ENCODE measurements around the gene PLAAT2. TPM values are rescaled to one million over a fixed set of nuclear protein-coding genes. Genes with fewer than 3 reads are reported as not detected.

The PLAAT2 gene
- total and polyA plus RNA-seq, 10 of the 15 experiments (the other 5 are each of a cell fraction or from before 2014, with no cell fraction given), result 4.6 to 25.9 (median 8.6) TPM

- no peak for TF ChIP-seq NKRF (conservative IDR thresholded peaks at IDR 0.05)
- TF ChIP-seq HSF1 (IDR thresholded peaks at IDR 0.05; ENCODE audit: low read depth, low read length), result no peak
- TF ChIP-seq YBX1 (IDR thresholded peaks at IDR 0.05), result no peak
- no peak for TF ChIP-seq TARDBP (IDR thresholded peaks at IDR 0.05; ENCODE audit: borderline replicate concordance)
- peak; percentile 74 for TF ChIP-seq RUNX3 (IDR thresholded peaks at IDR 0.05; ENCODE audit: low read length)
- TF ChIP-seq MYC (IDR thresholded peaks at IDR 0.05; ENCODE audit: insufficient read depth, insufficient read length, insufficient replicate concordance, low read length, severe bottlenecking), result no peak
- peak in 1 of 2 experiments; percentile 32; a peak in 2 of 4 replicates for TF ChIP-seq EP300 (IDR thresholded peaks at IDR 0.05; ENCODE audit: borderline replicate concordance in 1 of 2, control insufficient read depth in 1 of 2, low read depth in 2 of 2, low read length in 2 of 2)
- peak; percentile 36; the same call in 1 of the 2 replicates for TF ChIP-seq DPF2 (IDR thresholded peaks at IDR 0.05)
- peak; percentile 35; the same call in 1 of the 2 replicates for TF ChIP-seq MXI1 (IDR thresholded peaks at IDR 0.05; ENCODE audit: low read depth, low read length)
- TF ChIP-seq ZBTB33 (IDR thresholded peaks at IDR 0.05), result no peak
- TF ChIP-seq IRF4 (IDR thresholded peaks at IDR 0.05; ENCODE audit: low read depth, low read length), result peak; percentile 26; the same call in 1 of the 2 replicates
- TF ChIP-seq KLF5 (IDR thresholded peaks at IDR 0.05; ENCODE audit: partially characterized antibody), result no peak
- TF ChIP-seq NR2F1 (conservative IDR thresholded peaks at IDR 0.05), result peak; percentile 28; the same call in 1 of the 2 replicates
- TF ChIP-seq EED (IDR thresholded peaks at IDR 0.05; ENCODE audit: low read depth), result peak; percentile 44; the same call in 1 of the 2 replicates
- TF ChIP-seq ZNF687 (IDR thresholded peaks at IDR 0.05), result peak; percentile 99
- no peak for TF ChIP-seq GATAD2B (conservative IDR thresholded peaks at IDR 0.05; ENCODE audit: low read depth)
- 0 out of 2 replicates have a peak, but pooled peaks have one; percentile 32 for TF ChIP-seq ZBED1 (IDR thresholded peaks at IDR 0.05; ENCODE audit: borderline replicate concordance)
- peak; percentile 58; the same call in 1 of the 2 replicates for TF ChIP-seq NBN (IDR thresholded peaks at IDR 0.05)
- TF ChIP-seq MAX (IDR thresholded peaks at IDR 0.05; ENCODE audit: low read depth, low read length), result no peak
- TF ChIP-seq JUNB (IDR thresholded peaks at IDR 0.05), result peak; percentile 45; the same call in 1 of the 2 replicates
- no peak; the same call in 1 of the 2 replicates for TF ChIP-seq CBFB (IDR thresholded peaks at IDR 0.05; ENCODE audit: low read depth)
- TF ChIP-seq SUPT20H (IDR thresholded peaks at IDR 0.05; ENCODE audit: borderline replicate concordance, control insufficient read depth, low read depth, low read length), result no peak
These were observed 28.2 kb downstream of the PLAAT2 start (continued) for GRCh38 chr11:63534895-63535461.

All from GM12878 (cell line).